Stimulated activated CD8-positive, alpha-beta memory T cell treated with anti-CD3 and anti-CD28 coated beads, Interleukin-12 subunit alpha, Interleukin-12 subunit beta, amount 100 ng/mL, for 4 hours (primary cell): ENCODE data around the gene CHST1.

Experiments used
- DNase-seq: peaks from one replicate; pipeline ENCODE4 v3.0.0-alpha.2; 2020; ENCODE audit warnings: low read depth

CHST1 gene

GRCh38 chr11:45665206-45665932 is at the start of gene CHST1:
Gene CHST1, minus strand, starts transcription at chr11:45665622. Its CDS starts 14,699 bp downstream, at chr11:45650923.
- DNase-seq = no peak

GRCh38 chr11:45713573-45713972 is 48.2 kb upstream of the CHST1 start:
- DNase-seq = no peak

- DNase-seq = no peak
Measured at GRCh38 chr11:45710561-45710960, 45.1 kb upstream of the CHST1 start.

GRCh38 chr11:45708887-45709663 is 43.7 kb upstream of the CHST1 start:
- no peak for DNase-seq

- DNase-seq = no peak
Measured at GRCh38 chr11:45704635-45705034, 39.2 kb upstream of the CHST1 start.

- DNase-seq = no peak
Measured at GRCh38 chr11:45704133-45704532, 38.7 kb upstream of the CHST1 start.

- DNase-seq = no peak
Measured at GRCh38 chr11:45702511-45702910, 37.1 kb upstream of the CHST1 start.

- no peak for DNase-seq
Measured at GRCh38 chr11:45698777-45699497, 33.5 kb upstream of the CHST1 start.

GRCh38 chr11:45692808-45693453 is 27.5 kb upstream of the CHST1 start:
- DNase-seq = no peak

- no peak for DNase-seq
Measured at GRCh38 chr11:45688472-45689033, 23.1 kb upstream of the CHST1 start.

GRCh38 chr11:45687836-45688235 is 22.4 kb upstream of the CHST1 start:
- no peak for DNase-seq

- no peak for DNase-seq
Measured at GRCh38 chr11:45685964-45686537, 20.6 kb upstream of the CHST1 start.

GRCh38 chr11:45684440-45684839 is 19.0 kb upstream of the CHST1 start:
- no peak for DNase-seq

- DNase-seq = no peak
Measured at GRCh38 chr11:45683271-45684058, 18.0 kb upstream of the CHST1 start.

GRCh38 chr11:45679806-45680205 is 14.4 kb upstream of the CHST1 start:
- no peak for DNase-seq

- DNase-seq = no peak
Measured at GRCh38 chr11:45678976-45679375, 13.6 kb upstream of the CHST1 start.

GRCh38 chr11:45677770-45678512 is 12.5 kb upstream of the CHST1 start:
- no peak for DNase-seq

- no peak for DNase-seq
Measured at GRCh38 chr11:45676522-45677095, 11.2 kb upstream of the CHST1 start.

- DNase-seq = no peak
Measured at GRCh38 chr11:45675646-45676045, 10.2 kb upstream of the CHST1 start.
